Choroid plexus epithelial cell (primary cell): ENCODE measurements around the gene MOCOS.
"Not testable (repeated sequence)": the region's sequence is repeated elsewhere in the genome, so short reads cannot be mapped to it uniquely, and the experiment has no call there.

Experiments
- DNase-seq: peaks from one replicate; pipeline ENCODE4 v3.0.0-alpha.2; 2010; ENCODE audit warnings: low read depth
- H3K4me3 ChIP-seq: 2 replicates; pipeline ENCODE4 v1.5.1; 2011; ENCODE audit warnings: low read depth, mild to moderate bottlenecking, control low read depth, low read length, moderate library complexity
- CTCF ChIP-seq: conservative IDR thresholded peaks from 2 replicates; pipeline ENCODE4 v1.5.1; 2011; ENCODE audit warnings: low read depth, mild to moderate bottlenecking, control low read depth, inconsistent platforms, low read length, moderate library complexity

MOCOS gene

GRCh38 chr18:36199691-36200295 lies 12.5 kb downstream of the MOCOS start:
- no peak for DNase-seq
- TF ChIP-seq CTCF: no peak
- H3K4me3 ChIP-seq: no peak overlapping the region

DNA sequence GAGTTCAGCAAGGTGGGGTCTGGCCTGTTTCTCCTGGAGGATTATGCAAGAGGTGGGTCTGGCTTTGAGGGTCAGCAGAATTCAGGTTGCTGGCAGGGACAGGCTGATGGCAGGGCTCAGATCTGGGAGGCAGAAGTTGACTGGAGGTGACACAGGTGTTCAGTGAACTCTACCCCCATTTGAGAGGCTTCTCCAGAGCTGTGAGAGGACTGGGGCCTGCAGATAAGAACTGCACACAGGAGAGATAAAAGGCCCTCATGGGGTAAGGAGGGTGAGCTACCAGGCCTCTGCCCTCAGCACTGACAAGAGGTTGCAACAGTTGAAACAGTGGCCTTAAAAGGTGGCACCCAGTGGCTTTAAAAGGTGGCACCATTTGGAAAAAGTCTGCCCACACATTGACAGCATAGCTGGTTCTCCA lies 13.1 kb downstream of the MOCOS start:
- H3K4me3 ChIP-seq: no peak overlapping the region
- TF ChIP-seq CTCF: no peak
- DNase-seq: no peak

GRCh38 chr18:36201765-36202164 lies 14.5 kb downstream of the MOCOS start:
- no peak for DNase-seq
- TF ChIP-seq CTCF: no peak
- H3K4me3 ChIP-seq: no peak overlapping the region

GRCh38 chr18:36203360-36203895 lies 16.1 kb downstream of the MOCOS start:
- no peak overlapping the region for H3K4me3 ChIP-seq
- DNase-seq: no peak

GRCh38 chr18:36205166-36205565 lies 17.9 kb downstream of the MOCOS start:
- DNase-seq: no peak
- TF ChIP-seq CTCF: no peak
- H3K4me3 ChIP-seq: no peak overlapping the region

More at GRCh38 chr18:36203360-36203895, 16.1 kb downstream of the MOCOS start:
- no peak for TF ChIP-seq CTCF

GRCh38 chr18:36207303-36207702 lies 20.0 kb downstream of the MOCOS start:
- no peak for TF ChIP-seq CTCF
- DNase-seq: no peak
- H3K4me3 ChIP-seq: no peak overlapping the region

GRCh38 chr18:36207969-36208368 lies 20.7 kb downstream of the MOCOS start:
- H3K4me3 ChIP-seq, DNase-seq: not testable (repeated sequence)
